Measurements from ENCODE around the gene KIN. TPM values are rescaled to one million over a fixed set of nuclear protein-coding genes. Genes with fewer than 3 reads are reported as not detected.

The KIN gene
- total and polyA plus RNA-seq, 2 experiments from 2014 or later, result 8.5 to 31.7 TPM

DNA sequence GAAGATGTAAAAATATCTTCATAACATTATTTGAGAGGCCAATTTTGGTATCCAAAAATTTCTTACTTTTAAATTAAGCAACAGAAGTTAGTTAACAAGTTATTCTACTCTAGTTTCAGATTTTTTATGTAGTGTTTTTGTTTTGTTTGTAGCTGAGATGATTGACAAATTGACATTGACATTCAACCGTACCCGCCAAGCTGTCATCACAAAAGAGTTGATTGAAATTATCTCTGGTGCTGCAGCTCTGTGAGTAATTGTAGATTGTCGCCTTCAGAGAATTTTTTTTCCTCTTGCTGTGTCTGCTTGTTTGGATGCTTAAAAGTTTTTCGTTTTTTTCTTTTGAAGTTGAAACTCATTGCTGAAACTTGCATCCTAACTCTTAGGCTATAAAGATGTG lies 14.8 kb upstream of the KIN start:
- Histone ChIP-seq H3K27ac (ENCODE audit: low read depth) (no peak overlapping the region), H2AFZ (no peak overlapping the region), H3K4me1 (ENCODE audit: insufficient read depth) (no peaks in the 10 kb centered on the region), H3K79me2 (replicated peaks; ENCODE audit: insufficient read depth) (0 out of 2 replicates have a peak, but pooled peaks cover under 1% of the 10 kb centered on the region), H3K9me2 (ENCODE audit: insufficient read depth) (no peaks in the 10 kb centered on the region), H3F3A (replicated peaks; ENCODE audit: low read depth) (no peaks in the 10 kb centered on the region), H3K36me3 (ENCODE audit: insufficient read depth) (peaks cover 77% of the 10 kb centered on the region), H3K4me3 (no peak overlapping the region), H3K4me2 (no peak overlapping the region), H3K27me3 (ENCODE audit: insufficient read depth) (no peaks in the 10 kb centered on the region), H4K20me1 (replicated peaks; ENCODE audit: insufficient read depth) (peaks cover 18% of the 10 kb centered on the region)
- peaks cover 79% of the 10 kb centered on the region for H3K36me3 Mint-ChIP-seq (ENCODE audit: low read depth)
- no peaks in the 10 kb centered on the region for H3K27me3 Mint-ChIP-seq (ENCODE audit: insufficient read depth, low read depth, poor library complexity)
- DNase-seq (ENCODE audit: low spot score), result no peak
- no peak overlapping the region for H3K4me3 Mint-ChIP-seq
- no peaks in the 10 kb centered on the region for H3K4me1 Mint-ChIP-seq
- H3K9me3 Mint-ChIP-seq, result no peaks in the 10 kb centered on the region
- H3K27ac Mint-ChIP-seq, result no peak overlapping the region
- TF ChIP-seq EZH2 (IDR thresholded peaks at IDR 0.05; ENCODE audit: low read depth, unreplicated experiment), result no peak
- TF ChIP-seq, protein P1, sequence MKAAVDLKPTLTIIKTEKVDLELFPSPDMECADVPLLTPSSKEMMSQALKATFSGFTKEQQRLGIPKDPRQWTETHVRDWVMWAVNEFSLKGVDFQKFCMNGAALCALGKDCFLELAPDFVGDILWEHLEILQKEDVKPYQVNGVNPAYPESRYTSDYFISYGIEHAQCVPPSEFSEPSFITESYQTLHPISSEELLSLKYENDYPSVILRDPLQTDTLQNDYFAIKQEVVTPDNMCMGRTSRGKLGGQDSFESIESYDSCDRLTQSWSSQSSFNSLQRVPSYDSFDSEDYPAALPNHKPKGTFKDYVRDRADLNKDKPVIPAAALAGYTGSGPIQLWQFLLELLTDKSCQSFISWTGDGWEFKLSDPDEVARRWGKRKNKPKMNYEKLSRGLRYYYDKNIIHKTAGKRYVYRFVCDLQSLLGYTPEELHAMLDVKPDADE (IDR thresholded peaks at IDR 0.05), result no peak
- TF ChIP-seq JUNB (IDR thresholded peaks at IDR 0.05; ENCODE audit: unreplicated experiment), result no peak
- TF ChIP-seq POLR2AphosphoS5 (IDR thresholded peaks at IDR 0.05; ENCODE audit: low read depth), result no peak
- TF ChIP-seq EZH2phosphoT487 (IDR thresholded peaks at IDR 0.05; ENCODE audit: unreplicated experiment), result no peak
- no peak for TF ChIP-seq CREB1 (CRISPR knock-in tag; IDR thresholded peaks at IDR 0.05; ENCODE audit: low read depth)
- ATAC-seq, result no peak

DNA sequence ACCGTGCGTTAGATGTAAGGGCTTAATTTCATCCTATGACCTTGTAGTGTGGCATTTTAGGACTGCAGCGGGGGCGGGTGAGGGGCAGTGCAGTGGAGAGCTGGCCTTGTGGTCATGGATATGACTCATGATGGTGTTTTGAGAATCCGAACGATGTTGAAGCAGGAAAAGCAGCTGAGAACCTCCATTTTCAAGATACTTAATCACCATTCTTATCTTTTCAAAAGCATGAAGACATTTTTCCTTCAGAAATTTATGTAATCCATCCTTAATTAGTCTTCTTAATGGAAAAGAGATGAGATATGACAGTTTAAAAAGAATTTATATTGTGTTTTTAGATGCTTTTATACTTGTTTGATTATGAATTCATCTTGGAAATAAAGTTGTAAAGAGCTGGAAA lies 9.8 kb upstream of the KIN start:
- ATAC-seq (no peak), DNase-seq (ENCODE audit: low spot score) (no peak)
- Mint-ChIP-seq H3K36me3 (ENCODE audit: low read depth) (peaks cover 58% of the 10 kb centered on the region), H3K4me1 (no peaks in the 10 kb centered on the region), H3K4me3 (no peak overlapping the region), H3K27me3 (ENCODE audit: insufficient read depth, low read depth, poor library complexity) (no peaks in the 10 kb centered on the region), H3K9me3 (no peaks in the 10 kb centered on the region), H3K27ac (no peak overlapping the region)
- TF ChIP-seq, protein P2, sequence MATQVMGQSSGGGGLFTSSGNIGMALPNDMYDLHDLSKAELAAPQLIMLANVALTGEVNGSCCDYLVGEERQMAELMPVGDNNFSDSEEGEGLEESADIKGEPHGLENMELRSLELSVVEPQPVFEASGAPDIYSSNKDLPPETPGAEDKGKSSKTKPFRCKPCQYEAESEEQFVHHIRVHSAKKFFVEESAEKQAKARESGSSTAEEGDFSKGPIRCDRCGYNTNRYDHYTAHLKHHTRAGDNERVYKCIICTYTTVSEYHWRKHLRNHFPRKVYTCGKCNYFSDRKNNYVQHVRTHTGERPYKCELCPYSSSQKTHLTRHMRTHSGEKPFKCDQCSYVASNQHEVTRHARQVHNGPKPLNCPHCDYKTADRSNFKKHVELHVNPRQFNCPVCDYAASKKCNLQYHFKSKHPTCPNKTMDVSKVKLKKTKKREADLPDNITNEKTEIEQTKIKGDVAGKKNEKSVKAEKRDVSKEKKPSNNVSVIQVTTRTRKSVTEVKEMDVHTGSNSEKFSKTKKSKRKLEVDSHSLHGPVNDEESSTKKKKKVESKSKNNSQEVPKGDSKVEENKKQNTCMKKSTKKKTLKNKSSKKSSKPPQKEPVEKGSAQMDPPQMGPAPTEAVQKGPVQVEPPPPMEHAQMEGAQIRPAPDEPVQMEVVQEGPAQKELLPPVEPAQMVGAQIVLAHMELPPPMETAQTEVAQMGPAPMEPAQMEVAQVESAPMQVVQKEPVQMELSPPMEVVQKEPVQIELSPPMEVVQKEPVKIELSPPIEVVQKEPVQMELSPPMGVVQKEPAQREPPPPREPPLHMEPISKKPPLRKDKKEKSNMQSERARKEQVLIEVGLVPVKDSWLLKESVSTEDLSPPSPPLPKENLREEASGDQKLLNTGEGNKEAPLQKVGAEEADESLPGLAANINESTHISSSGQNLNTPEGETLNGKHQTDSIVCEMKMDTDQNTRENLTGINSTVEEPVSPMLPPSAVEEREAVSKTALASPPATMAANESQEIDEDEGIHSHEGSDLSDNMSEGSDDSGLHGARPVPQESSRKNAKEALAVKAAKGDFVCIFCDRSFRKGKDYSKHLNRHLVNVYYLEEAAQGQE (IDR thresholded peaks at IDR 0.05; ENCODE audit: unreplicated experiment), result no peak
- TF ChIP-seq ZNF331 (CRISPR knock-in tag; IDR thresholded peaks at IDR 0.05; ENCODE audit: low read depth), result no peak
- no peak for TF ChIP-seq JUNB (IDR thresholded peaks at IDR 0.05; ENCODE audit: unreplicated experiment)
- TF ChIP-seq POLR2AphosphoS5 (IDR thresholded peaks at IDR 0.05; ENCODE audit: low read depth), result no peak
- no peak for TF ChIP-seq EZH2phosphoT487 (IDR thresholded peaks at IDR 0.05; ENCODE audit: unreplicated experiment)
- peaks cover 55% of the 10 kb centered on the region for H3K36me3 ChIP-seq (ENCODE audit: insufficient read depth)
- peaks cover 51% of the 10 kb centered on the region for H3K79me2 ChIP-seq (replicated peaks; ENCODE audit: insufficient read depth)
- H3F3A ChIP-seq (replicated peaks; ENCODE audit: low read depth), result no peaks in the 10 kb centered on the region
- H4K20me1 ChIP-seq (replicated peaks; ENCODE audit: insufficient read depth), result peaks cover 17% of the 10 kb centered on the region
- H3K4me2 ChIP-seq, result no peak overlapping the region
- no peak overlapping the region for H3K27ac ChIP-seq (ENCODE audit: low read depth)
- H3K4me3 ChIP-seq, result no peak overlapping the region
- no peak overlapping the region for H2AFZ ChIP-seq
- H3K9me2 ChIP-seq (ENCODE audit: insufficient read depth), result no peaks in the 10 kb centered on the region
- no peaks in the 10 kb centered on the region for H3K4me1 ChIP-seq (ENCODE audit: insufficient read depth)
- no peaks in the 10 kb centered on the region for H3K27me3 ChIP-seq (ENCODE audit: insufficient read depth)

Measured in GM23338 (cell line).